ENCODE measurements around the gene KCNG2. TPM values are rescaled to one million over a fixed set of nuclear protein-coding genes. Genes with fewer than 3 reads are reported as not detected.

Gene KCNG2
- total RNA-seq, 1 experiment from 2014 or later: not detected

DNA sequence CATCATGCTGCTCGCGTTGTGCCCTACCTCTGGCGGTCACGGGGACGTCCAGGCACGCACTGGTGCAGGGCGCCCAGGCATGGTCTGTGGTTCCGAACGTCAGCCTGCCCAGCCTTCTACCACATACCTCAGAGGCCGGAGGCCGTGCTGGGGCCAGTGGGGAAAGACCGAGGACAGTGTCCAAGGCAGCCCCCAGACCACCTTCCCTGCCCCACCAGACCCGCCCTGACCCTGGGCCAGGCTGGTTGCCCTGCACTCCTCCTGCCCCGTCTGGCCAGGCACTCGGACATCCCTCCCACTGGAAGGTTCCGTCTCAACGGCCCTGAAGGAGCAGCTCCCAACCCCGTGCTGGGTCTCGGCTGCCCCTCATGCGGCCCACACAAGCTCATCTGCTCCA lies 120.9 kb downstream of the KCNG2 start:
- no peaks in the 10 kb centered on the region for H3K4me1 ChIP-seq (ENCODE audit: control insufficient read depth in 1 of 2, insufficient read depth in 2 of 2, low read length in 2 of 2)
- DNase-seq (ENCODE audit: low read depth, low spot score) (no peak), ATAC-seq (no peak)
- H3K27me3 ChIP-seq (ENCODE audit: insufficient read depth, low read length): no peaks in the 10 kb centered on the region
- no peak overlapping the region for H3K9ac ChIP-seq (ENCODE audit: low read length)
- BruUV-seq (replicated peaks): no TSS peak
- no peak for TF ChIP-seq JUND (IDR thresholded peaks at IDR 0.05)
- POLR2A ChIA-PET: no interaction called here
- no peaks in the 10 kb centered on the region for H4K20me1 ChIP-seq (ENCODE audit: insufficient read depth)
- H3K4me3 ChIP-seq (replicated peaks in 1 of 2; ENCODE audit: low read depth in 1 of 2, low read length in 2 of 2): no peak overlapping the region
- no peak overlapping the region for H3K4me2 ChIP-seq (ENCODE audit: low read length)
- H3K36me3 ChIP-seq (ENCODE audit: control insufficient read depth in 1 of 2, insufficient read depth in 2 of 2, low read length in 2 of 2): peaks cover 0 to 13% of the 10 kb centered on the region in 2 experiments; a peak in 2 of 4 replicates
- no peak overlapping the region for H3K27ac ChIP-seq (ENCODE audit: low read depth, low read length)
- no peaks in the 10 kb centered on the region for H3K9me2 ChIP-seq (ENCODE audit: insufficient read depth)
- H3K79me2 ChIP-seq (ENCODE audit: insufficient read depth, low read length): peaks cover 34% of the 10 kb centered on the region
- intact Hi-C loops (cut with micrococcal nuclease): no loop called here
- H3K9me3 ChIP-seq (ENCODE audit: control insufficient read depth in 1 of 2, insufficient read depth in 1 of 2, low read depth in 1 of 2, low read length in 2 of 2): no peaks in the 10 kb centered on the region
- no peak overlapping the region for H2AFZ ChIP-seq (ENCODE audit: low read depth, low read length, poor library complexity, severe bottlenecking)
- CTCF ChIA-PET: no interaction called here
- RAD21 ChIA-PET (ENCODE audit: low non-redundant PET in 1 of 2, low total read pairs in 2 of 2, uncharacterized antibody in 2 of 2, unreplicated experiment in 2 of 2): no interaction called here

DNA sequence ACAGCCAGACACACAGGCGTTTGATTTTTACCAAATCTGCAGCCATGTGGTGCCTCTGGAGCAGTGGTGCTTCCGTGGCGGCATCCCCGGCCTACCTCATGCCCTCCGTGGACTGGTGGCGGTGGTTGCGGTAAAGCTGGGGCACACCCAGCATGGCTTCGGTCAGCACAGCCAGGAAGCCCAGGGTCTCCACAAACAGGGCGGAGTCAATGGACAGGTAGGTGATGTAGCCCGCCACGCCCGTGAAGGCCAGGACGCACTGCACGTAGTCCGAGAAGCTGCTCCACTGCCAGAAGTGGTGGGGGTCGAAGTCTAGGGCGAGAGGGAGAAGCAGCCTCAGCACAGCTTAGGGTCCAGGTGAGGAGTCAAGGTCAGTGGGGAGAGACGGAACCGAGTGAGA lies 121.4 kb downstream of the KCNG2 start:
- Histone ChIP-seq H3K36me3 (ENCODE audit: control insufficient read depth in 1 of 2, insufficient read depth in 2 of 2, low read length in 2 of 2) (peaks cover 0 to 14% of the 10 kb centered on the region in 2 experiments; a peak in 2 of 4 replicates), H3K9ac (ENCODE audit: low read length) (no peak overlapping the region), H3K9me2 (ENCODE audit: insufficient read depth) (no peaks in the 10 kb centered on the region), H2AFZ (ENCODE audit: low read depth, low read length, poor library complexity, severe bottlenecking) (no peak overlapping the region), H3K27ac (ENCODE audit: low read depth, low read length) (no peak overlapping the region), H3K4me2 (ENCODE audit: low read length) (no peak overlapping the region), H3K79me2 (ENCODE audit: insufficient read depth, low read length) (peaks cover 39% of the 10 kb centered on the region), H4K20me1 (ENCODE audit: insufficient read depth) (no peaks in the 10 kb centered on the region), H3K27me3 (ENCODE audit: insufficient read depth, low read length) (no peaks in the 10 kb centered on the region), H3K9me3 (ENCODE audit: control insufficient read depth in 1 of 2, insufficient read depth in 1 of 2, low read depth in 1 of 2, low read length in 2 of 2) (no peaks in the 10 kb centered on the region), H3K4me3 (replicated peaks in 1 of 2; ENCODE audit: low read depth in 1 of 2, low read length in 2 of 2) (no peak overlapping the region), H3K4me1 (ENCODE audit: control insufficient read depth in 1 of 2, insufficient read depth in 2 of 2, low read length in 2 of 2) (no peaks in the 10 kb centered on the region)
- TF ChIP-seq CBX3 (IDR thresholded peaks at IDR 0.05; ENCODE audit: low read depth) (no peak), FOSL1 (IDR thresholded peaks at IDR 0.05; ENCODE audit: low read depth) (no peak)
- TF ChIP-seq, protein P1, sequence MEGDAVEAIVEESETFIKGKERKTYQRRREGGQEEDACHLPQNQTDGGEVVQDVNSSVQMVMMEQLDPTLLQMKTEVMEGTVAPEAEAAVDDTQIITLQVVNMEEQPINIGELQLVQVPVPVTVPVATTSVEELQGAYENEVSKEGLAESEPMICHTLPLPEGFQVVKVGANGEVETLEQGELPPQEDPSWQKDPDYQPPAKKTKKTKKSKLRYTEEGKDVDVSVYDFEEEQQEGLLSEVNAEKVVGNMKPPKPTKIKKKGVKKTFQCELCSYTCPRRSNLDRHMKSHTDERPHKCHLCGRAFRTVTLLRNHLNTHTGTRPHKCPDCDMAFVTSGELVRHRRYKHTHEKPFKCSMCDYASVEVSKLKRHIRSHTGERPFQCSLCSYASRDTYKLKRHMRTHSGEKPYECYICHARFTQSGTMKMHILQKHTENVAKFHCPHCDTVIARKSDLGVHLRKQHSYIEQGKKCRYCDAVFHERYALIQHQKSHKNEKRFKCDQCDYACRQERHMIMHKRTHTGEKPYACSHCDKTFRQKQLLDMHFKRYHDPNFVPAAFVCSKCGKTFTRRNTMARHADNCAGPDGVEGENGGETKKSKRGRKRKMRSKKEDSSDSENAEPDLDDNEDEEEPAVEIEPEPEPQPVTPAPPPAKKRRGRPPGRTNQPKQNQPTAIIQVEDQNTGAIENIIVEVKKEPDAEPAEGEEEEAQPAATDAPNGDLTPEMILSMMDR (IDR thresholded peaks at IDR 0.05 in 2 of 3, conservative IDR thresholded peaks at IDR 0.05 in 1 of 3; ENCODE audit: borderline replicate concordance in 1 of 3, insufficient read depth in 1 of 3, low read depth in 2 of 3, low read length in 2 of 3): no peak
- ATAC-seq: no peak
- intact Hi-C loops (cut with micrococcal nuclease): no loop called here
- ChIA-PET RAD21 (ENCODE audit: low non-redundant PET in 1 of 2, low total read pairs in 2 of 2, uncharacterized antibody in 2 of 2, unreplicated experiment in 2 of 2) (no interaction called here), POLR2A (no interaction called here), CTCF (no interaction called here)
- no TSS peak for BruUV-seq (replicated peaks)
- DNase-seq (ENCODE audit: low read depth, low spot score): no peak

Measured in HCT116 (cell line).